HG03378 (cell line): Measurements from ENCODE around the gene ZBTB32.
A peak's percentile ranks its signal among the peaks of the same experiment; 100 is the strongest.

ENCODE experiments used
- ATAC-seq: cut with Tn5 transposase; IDR thresholded peaks from one replicate; pipeline ENCODE4 v1.9.1; 2021; ENCODE audit warnings: mild to moderate bottlenecking, moderate library complexity; ENCODE audit not compliant: unreplicated experiment

Gene ZBTB32

DNA sequence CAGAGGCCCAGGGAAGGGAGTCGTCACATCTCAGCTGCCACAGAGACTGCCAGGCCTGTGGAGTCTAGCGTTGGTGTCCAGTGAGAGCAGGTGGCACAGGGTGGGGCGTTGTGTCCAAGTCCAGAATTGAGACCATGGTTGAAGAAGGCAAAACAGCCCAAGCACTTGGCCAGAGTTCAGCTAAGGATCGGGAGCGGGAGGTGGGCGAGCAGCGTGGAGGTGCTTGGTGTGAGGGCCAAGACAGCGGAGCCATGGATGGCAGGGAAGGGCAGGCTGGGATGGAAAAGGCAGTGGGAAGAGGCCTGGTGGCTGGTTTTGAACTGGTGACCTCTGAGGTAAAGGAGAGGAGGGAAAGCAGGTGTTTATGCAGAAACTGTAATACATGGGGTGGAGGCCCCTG lies 29.9 kb downstream of the ZBTB32 start:
- ATAC-seq, result no peak

DNA sequence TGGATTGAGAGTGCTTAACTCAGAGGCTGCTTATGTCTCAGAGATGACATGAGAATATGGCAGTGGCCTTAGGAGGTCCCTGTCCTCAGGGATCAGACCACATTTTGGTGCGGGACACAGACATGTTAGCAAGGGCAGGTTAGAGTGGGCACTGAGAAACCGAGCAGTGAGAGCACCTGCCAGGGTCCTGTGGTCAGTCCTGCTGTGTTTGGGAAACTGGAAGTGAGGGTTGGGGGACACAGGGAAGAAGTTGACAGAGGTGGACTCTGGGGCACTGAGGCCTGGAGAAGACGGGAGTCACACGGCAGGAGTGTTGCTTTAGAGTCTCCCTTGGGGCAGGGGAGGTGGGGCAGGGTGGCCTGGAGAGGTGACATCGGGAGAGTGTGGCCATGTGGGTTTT lies 30.5 kb downstream of the ZBTB32 start:
- ATAC-seq, result no peak

DNA sequence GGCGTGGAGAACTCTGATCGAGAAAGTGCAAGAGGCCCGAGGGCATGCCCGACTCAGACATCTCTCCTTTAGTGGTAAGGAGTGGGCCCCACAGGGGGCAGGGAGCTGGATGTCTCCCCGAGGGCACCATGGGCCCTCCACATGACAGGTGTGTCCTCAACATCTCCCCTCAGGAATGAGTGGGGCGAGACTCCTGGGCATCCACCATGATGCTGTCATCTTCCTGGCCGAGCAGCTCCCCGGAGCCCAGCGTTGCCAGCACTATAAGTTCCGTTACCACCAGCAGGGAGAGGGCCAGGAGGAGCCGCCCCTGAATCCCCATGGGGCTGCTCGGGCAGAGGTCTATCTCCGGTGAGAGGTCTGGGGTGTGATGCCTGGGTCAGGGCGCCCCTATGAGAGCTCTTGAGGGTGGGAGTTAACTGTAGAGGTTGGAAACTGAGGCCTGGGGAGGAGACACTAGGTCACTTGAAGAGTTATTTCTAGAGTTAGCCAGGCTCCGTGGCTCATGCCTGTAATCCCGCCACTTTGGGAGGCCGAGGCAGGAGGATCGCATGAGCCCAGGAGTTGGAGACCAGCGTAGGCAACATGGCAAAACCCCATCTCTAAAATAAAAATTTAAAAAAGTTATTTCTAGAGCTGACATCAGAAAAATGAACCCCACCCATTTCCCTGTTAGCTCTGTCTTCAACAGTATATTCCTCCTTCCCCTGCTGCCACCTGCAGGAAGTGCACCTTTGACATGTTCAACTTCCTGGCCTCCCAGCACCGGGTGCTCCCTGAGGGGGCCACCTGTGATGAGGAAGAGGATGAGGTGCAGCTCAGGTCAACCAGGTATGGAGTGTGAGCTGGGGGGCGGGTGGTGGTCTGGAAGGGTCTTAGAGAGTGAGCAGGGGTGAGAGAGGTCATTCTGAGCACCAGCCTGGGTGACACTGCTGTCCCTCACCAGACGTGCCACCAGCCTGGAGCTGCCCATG lies 32.8 kb downstream of the ZBTB32 start:
- no peak for ATAC-seq

DNA sequence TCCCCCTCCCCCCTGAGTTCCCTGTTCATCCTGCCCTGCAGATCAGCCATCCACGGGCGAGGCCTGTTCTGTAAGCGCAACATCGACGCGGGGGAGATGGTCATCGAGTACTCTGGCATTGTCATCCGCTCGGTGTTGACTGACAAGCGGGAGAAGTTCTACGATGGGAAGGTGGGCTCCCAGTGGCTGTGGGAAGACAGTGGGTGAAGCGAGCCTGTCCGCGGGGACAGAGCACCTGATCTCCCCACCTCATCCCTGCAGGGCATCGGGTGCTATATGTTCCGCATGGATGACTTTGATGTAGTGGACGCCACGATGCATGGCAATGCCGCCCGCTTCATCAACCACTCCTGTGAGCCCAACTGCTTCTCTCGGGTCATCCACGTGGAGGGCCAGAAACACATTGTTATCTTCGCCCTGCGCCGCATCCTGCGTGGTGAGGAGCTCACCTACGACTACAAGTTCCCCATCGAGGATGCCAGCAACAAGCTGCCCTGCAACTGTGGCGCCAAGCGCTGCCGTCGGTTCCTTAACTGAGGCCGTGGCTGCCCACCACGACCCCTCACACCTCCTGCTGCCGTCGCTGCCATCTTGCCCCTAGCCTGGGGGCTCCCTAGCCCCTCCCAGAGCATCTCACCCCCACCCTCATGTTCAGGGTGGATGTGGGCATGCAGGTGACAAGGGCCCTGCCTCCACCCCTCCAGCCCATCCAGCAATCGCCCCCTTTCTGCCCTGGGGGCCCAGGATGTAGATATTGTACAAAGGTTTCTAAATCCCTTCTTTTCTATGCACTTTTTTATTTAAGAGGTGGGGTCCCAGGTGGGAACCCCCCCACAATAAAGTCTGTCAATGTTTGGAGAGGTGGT lies 33.9 kb downstream of the ZBTB32 start:
- no peak for ATAC-seq

DNA sequence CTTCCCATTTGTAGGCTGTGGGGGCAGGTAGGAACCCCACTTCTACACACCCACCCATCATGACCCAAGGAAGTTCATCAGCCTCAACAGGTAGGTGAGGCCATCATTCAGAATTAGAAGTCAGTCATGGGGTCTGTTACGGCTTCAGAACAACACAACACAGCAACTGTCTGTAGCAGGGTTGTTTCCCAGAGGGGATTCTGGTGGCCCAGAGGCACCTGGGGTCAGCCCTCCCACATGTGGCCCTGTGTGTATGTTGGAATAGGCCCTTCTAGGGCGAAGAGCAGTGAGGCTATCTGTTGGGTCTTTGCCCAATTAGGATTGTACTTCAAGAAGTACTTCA lies 34.5 kb downstream of the ZBTB32 start:
- ATAC-seq, result no peak

DNA sequence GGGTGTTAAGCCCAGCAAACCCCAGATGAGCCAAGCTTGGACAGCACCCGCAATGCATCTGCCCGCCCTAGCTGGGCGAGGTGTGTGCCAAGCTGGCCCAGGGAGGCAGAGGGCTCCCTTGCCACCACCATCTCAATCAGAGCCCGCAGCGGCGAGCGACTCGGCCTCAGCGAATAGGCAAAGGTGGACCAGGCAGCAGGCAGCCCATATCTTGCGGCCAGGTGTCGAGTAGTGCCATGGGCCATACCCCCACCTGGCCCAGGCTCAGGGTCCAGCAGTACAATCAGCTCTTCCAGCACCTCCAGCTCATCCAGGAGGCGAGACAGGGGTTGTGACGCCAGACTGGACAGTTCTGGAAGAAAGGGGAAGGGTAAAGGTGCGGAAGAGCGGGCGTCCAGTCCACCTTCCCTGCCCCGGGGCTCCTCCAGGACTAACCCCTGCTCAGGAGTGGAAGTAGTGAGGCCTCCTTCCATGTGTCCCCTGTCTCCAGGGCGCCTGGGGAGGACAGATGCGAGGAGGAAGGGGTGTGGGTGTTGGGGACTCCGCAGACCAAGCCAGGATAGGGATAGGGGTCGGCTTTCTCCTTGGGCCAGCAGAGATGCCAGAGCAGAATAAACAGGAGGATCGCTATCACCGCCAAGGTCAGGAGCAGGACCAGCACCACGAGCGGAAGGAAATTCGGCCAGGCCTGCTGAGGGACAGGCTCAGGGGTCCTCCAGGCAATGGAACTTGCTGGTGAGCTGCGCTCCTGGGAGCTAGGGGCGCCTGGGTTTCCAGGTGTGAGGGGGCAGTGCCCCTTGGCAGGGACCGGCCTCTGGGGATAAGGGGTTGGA lies 35.1 kb downstream of the ZBTB32 start:
- ATAC-seq, result no peak

DNA sequence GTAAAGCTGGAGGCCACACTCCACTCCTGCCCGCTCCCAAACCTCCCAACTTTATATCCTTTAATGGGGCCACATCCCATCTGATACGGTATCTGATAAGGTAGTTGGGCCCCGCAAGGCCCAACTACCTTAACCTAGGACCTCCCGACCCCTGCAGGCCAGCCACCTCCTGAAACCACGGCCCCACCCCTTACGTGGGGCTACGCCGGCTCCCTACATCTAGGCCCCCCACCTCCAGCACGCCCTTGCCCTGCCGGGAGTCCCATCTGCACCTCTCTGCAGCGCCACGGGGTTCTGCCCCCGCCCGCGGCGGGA lies 35.7 kb downstream of the ZBTB32 start:
- no peak for ATAC-seq

DNA sequence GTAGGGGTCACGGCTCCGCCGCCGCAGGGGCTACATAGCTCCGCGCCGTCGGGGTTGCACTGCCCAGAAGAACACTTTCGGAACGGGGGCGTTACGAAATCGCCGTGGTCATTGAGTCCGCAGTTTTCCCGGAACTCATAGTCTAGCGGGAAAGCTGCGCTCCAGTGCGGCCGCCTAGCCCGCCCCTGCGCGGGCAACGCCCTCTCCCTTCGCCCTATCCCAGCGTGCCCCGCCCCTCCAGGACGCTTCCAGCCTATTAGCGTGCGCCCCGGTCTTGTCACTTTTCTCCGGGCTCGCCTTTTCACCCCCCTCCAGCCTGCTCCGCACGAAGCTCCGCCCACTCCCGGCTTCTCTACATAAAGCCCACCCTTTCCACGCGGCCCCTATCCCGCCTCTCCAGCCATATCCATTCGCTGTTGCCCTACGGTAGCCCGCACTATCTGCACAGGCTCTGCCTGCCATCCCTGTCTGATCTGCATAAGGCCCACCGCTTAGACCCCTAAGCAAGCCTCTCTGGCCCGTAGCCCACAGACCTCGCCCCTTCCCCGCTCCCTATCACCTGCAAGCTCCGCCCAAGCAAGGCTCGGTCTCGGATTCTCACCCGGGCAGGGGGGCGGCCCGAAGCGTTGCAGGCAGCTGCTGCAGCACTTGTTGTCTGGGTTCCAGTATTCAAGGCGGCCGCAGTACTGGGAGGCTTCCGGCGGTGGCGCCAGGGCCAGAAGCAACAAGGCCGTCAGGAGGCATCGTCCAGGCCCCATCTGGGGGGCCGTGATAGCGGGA lies 36.3 kb downstream of the ZBTB32 start:
- ATAC-seq, result peak; percentile 37

DNA sequence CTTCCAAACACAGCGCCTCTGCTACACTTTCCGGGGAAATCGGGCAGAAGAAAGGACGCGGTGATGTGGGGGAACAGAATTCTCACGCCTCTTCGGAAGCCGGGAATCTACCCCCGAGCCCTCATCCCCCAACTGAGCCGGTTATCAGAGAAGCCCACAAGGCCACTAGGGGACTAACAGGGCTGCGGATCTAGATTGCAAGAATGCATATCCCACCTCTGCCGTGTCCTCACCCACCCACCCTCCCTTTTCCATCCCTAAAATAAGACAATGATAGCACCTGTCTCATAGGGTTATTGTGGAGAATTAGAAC lies 36.8 kb downstream of the ZBTB32 start:
- ATAC-seq, result no peak

DNA sequence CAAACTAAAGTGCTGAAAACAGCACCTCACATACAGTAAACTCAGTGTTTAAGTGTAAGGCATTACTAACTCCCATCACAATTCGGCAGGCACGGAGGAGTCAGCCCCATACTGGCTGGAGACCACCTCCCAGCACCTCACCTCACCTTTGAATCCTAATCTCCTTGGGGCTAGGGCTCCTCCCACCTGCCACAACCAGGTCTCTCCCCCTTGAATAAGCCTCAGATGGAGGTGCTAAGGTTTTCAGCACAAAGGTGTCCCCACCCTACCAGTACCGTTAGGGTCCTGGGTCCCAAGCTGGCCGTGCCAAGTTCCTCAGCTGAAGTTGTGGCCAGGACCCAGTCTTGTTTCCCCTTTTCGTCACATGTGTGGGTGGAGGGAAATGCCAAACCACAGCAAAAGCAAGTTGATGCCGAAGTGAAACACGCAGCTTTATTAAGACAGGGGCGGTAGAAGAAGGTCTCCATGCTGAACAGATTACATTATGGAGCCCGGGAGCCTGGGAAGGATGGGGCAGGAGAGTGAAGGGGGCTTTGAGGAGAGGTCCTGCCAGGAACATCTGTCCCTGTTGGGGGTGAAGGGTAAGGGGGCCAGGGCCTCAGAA lies 37.9 kb downstream of the ZBTB32 start, which contains the start of gene IGFLR1:
IGFLR1 (minus strand) TSS at position 332 of the 604 bp plus-strand sequence. CDS start 1,272 bp downstream, outside the sequence.
- no peak for ATAC-seq

DNA sequence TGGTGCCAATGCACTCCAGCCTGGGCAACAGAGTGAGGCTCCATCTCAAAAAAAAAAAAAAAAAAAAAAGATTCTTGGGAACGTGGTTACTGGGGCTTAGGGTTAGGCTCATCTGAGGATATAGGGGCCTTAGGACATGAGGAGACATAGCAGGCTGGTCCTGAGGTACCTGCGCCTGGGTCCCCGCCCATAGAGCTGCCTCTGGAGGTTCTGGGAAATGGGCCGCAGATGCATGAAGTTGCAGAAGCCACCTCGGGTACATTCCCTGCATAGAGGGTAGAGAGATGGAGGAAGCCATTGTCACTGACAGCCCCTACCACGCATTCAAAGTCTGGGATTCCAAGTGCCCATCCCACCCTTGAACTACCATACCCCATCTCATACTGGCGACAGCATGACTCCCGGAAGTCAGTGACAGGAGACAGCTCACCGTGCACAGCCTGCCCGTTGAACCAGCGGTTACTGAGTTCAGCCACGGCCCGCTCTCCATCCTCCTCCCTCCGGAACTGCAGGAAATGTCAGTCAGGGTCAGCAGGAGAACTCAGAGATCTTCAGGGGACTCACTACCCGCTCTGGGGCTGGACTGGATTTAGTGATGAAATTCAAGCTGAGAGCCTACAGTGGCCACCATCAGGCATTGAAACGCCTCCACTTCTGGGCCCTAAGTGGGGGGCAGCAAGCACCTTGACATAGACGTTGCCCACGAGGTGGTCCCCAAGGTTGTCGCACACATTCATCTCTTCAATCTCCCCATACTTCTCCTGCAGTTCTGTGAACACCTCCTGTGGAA lies 39.5 kb downstream of the ZBTB32 start:
- no peak for ATAC-seq

DNA sequence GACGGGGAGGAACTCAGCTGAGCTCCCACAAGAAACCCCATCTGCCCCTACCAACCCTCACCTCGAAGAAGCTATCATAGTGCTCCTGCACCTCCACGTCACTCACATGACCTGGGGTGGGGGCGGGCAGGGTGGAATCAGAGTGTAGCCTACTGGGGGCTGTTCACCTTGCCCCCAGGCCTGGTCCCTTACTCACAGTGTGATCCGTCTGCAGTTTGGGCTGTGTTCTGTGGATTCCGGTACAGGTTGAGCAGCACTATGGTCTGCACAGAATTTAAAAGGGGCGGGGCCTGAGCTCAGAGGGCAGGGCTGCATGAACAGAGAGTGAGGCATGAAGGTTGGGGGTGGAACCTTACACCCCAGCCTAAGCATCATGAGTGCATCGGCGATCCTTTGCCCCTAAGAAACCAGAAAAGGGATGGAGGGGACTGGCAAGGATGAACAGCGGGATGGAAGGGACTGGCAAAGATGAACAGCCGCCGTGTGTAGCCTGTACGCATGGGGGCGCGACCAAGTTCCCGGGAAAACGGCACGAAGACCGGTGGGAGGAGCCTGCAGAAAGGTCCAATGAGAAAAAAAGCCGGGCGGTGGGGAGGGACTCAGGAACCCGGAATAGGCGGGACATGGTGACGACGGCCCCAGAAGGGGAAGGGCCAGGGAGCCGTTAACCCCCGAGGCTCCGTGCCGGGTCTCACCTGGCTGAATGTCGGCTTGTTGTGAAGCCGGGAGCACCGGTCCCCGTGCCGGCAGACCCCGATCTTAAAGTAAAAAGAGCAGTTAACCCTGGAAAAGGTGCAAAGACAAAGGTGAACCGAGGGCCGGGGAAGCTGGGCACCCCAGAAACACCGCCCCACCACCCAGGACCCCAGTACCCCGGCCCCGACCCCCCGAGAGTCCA lies 40.3 kb downstream of the ZBTB32 start:
- ATAC-seq, result no peak

DNA sequence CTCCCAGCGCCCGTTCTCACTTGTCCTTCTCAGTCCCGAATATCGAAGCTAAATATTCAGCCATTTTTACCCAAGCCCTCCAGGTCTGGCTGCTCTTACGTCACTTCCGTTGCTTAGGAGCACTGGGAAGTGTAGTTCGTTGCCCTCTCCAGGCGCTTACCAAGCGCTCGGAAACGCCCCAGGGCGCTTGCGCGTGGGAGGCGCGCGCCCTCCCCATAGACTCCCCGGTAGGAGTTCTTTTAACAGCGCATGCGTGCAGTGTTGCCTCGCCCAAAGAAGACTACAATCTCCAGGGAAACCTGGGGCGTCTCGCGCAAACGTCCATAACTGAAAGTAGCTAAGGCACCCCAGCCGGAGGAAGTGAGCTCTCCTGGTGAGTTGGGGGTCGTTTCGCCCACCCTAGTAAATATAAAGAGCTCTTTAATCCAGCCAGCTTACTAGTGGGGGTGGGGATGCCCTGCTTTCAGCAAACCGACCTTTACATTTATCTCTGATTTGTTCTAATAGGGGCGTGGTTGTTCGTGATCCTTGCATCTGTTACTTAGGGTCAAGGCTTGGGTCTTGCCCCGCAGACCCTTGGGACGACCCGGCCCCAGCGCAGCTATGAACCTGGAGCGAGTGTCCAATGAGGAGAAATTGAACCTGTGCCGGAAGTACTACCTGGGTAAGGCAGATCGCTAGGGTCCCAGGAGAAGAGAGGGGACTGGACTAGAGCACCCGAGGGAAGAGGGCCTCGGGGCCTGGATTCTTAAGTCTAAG lies 41.1 kb downstream of the ZBTB32 start, which contains the start of the genes PSENEN and U2AF1L4:
PSENEN (plus strand) TSS at position 324 of the 759 bp plus-strand sequence; CDS start at position 604, 280 bp downstream.
U2AF1L4 (minus strand) TSS at position 91 of the 759 bp plus-strand sequence; CDS start at position 64, 27 bp downstream.
- peak; percentile 39 for ATAC-seq

DNA sequence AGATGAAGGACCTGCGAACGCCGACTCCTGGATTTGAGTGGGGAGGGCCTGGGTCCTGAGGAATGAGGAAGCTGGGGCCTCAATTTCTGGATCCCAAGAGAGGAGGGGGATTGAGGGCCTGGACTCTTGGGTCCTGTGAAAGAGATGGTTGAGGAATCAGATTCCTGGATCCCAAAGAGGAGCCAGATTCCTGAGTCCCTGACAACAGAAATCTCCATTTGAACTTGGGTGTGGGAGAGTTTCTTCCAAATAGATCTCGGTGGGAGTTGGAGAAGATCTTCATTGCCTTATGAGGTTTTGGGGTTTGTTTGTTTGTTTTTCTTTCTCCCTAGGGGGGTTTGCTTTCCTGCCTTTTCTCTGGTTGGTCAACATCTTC lies 41.7 kb downstream of the ZBTB32 start:
- ATAC-seq, result no peak

DNA sequence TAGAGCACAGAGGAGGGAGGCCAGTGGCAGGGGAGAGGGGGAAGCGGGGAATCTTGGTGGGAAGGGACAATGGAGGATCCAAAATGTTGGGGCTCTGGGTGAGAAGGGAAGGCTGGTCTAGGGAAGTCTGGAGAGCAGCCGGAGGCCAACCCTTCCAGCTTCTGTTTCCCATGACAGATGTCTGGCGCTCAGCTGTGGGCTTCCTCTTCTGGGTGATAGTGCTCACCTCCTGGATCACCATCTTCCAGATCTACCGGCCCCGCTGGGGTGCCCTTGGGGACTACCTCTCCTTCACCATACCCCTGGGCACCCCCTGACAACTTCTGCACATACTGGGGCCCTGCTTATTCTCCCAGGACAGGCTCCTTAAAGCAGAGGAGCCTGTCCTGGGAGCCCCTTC lies 42.2 kb downstream of the ZBTB32 start:
- no peak for ATAC-seq

DNA sequence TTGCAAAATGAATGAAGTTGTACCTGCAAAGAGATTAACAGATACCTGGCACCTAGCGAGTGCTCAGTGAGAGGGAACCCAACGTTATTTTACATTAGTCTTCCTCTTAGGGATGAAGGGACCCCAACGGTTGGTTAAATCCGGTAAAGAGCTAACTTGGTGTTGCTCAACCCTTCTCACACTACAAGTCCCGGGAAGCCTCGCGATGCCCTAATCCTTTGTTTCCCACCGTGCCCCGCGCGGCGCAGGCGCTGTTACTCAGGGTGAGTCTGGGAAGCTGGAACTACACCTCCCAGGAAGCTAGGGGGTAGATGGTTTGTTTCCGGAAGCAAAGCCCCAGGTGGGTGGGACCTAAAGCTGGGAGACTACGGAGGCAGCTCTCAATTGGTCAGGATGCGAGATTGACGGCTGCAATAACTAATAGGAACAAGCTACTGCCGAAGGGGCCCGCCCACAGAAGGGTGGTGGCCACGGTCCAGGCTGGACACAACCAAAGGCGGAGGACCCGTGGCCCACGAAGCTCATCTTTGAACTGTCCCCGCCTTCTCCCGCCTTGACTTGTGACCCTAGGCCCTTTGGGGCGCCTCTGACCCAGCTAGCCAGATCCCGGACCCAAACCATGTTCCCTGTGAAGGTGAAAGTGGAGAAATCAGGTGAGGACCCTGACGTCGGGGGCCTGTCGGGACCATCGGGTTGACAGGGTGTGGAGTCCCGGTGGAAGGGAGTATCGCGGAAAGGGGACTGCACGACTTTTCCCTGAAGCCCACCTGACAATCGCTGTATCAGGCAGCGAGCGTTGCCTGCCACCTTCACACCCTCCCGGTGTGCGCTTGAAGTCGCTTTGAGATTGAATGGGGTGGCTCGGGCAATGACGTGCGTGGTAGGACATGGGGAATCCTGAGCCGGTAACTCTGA lies 44.0 kb downstream of the ZBTB32 start, which contains the start of gene LIN37:
LIN37 (plus strand) TSS at position 471 of the 915 bp plus-strand sequence; CDS start at position 620, 149 bp downstream.
- peak; percentile 72 for ATAC-seq
